B cell (primary cell): Measurements from ENCODE around the gene RALGAPB. TPM values are rescaled to one million over a fixed set of nuclear protein-coding genes. Genes with fewer than 3 reads are reported as not detected.

ENCODE experiments used
- ATAC-seq: fragments of 200-7000 bp; cut with Tn5 transposase; one replicate; pipeline ENCODE4 v1.10.0; 2021; ENCODE audit warnings: low read depth, mild to moderate bottlenecking, moderate number of reproducible peaks, moderate library complexity
- CTCF ChIA-PET: fragments of 350-600 bp; sonication (Branson Sonifier 250); formaldehyde crosslinking; loops from one replicate; lab custom pipeline; 2021; ENCODE audit warnings: antibody characterized with exemption, inconsistent platforms; lab: Charles Lee
- POLR2A ChIA-PET: fragments of 350-600 bp; sonication (Branson Sonifier 250); formaldehyde crosslinking; loops from one replicate; lab custom pipeline; 2021; ENCODE audit warnings: antibody characterized with exemption; lab: Charles Lee
- DNase-seq: peaks from one replicate; pipeline ENCODE4 v3.0.0; 2013
- H2AFZ ChIP-seq: 2 replicates; pipeline ENCODE4 v1.6.1; 2012; ENCODE audit warnings: mild to moderate bottlenecking, low read depth, low read length; ENCODE audit not compliant: insufficient read depth, poor library complexity, severe bottlenecking
- H3K27ac ChIP-seq, 2 donors: 1 replicate in 1 of 2; 2 replicates in 1 of 2; pipeline ENCODE4 v1.5.1; 2012 to 2013; ENCODE audit warnings: low read length in 2 of 2, mild to moderate bottlenecking in 2 of 2, moderate library complexity in 1 of 2
- H3K27me3 ChIP-seq, 4 experiments: fragments of 200-600 bp in 1 of 4; sonication (generic) in 1 of 4; replicated peaks in 1 of 4; 1 replicate in 2 of 4; 2 replicates in 2 of 4; pipeline versions ENCODE4 v1.6.1 to v1.7.0; 2013 to 2016; ENCODE audit warnings: low read length in 3 of 4, mild to moderate bottlenecking in 2 of 4, mixed read lengths in 1 of 4, moderate library complexity in 1 of 4; ENCODE audit not compliant: insufficient read depth in 4 of 4, control insufficient read depth in 3 of 4; ENCODE audit errors: control extremely low read depth in 1 of 4
- H3K36me3 ChIP-seq, 2 experiments: replicated peaks in 1 of 2; 1 replicate in 1 of 2; 2 replicates in 1 of 2; pipeline versions ENCODE4 v1.6.1 to v1.7.1; 2013; ENCODE audit warnings: low read length in 1 of 2; ENCODE audit not compliant: insufficient read depth in 2 of 2, control insufficient read depth in 1 of 2; ENCODE audit errors: control extremely low read depth in 1 of 2, extremely low read depth in 1 of 2
- H3K4me1 ChIP-seq, 2 donors: fragments of 200-600 bp in 1 of 2; sonication (generic) in 1 of 2; 1 replicate in 1 of 2; 2 replicates in 1 of 2; pipeline versions ENCODE4 v1.5.1 to v1.6.1; 2013 to 2017; ENCODE audit warnings: low read length in 2 of 2; ENCODE audit not compliant: control insufficient read depth in 2 of 2, insufficient read depth in 2 of 2
- H3K4me2 ChIP-seq: replicated peaks from 2 replicates; pipeline ENCODE3; 2012; ENCODE audit warnings: mild to moderate bottlenecking, low read depth, low read length; ENCODE audit not compliant: poor library complexity, severe bottlenecking
- H3K4me3 ChIP-seq, 5 experiments: fragments of 200-600 bp in 1 of 5; sonication (generic) in 1 of 5; 1 replicate in 3 of 5; 2 replicates in 2 of 5; pipeline versions ENCODE4 v1.5.1 to v1.7.0; 2011 to 2016; ENCODE audit warnings: low read length in 4 of 5, mild to moderate bottlenecking in 4 of 5, low read depth in 2 of 5, control low read depth in 1 of 5, moderate library complexity in 1 of 5; ENCODE audit not compliant: insufficient read depth in 1 of 5; ENCODE audit errors: control extremely low read depth in 1 of 5, extremely low read depth in 1 of 5
- H3K79me2 ChIP-seq: fragments of 200-600 bp; sonication (generic); one replicate; pipeline ENCODE4 v1.6.0; 2016; ENCODE audit warnings: low read length; ENCODE audit not compliant: control insufficient read depth, insufficient read depth
- H3K9ac ChIP-seq: fragments of 200-600 bp; sonication (generic); 2 replicates; pipeline ENCODE4 v1.6.1; 2017; ENCODE audit warnings: mild to moderate bottlenecking, low read length, moderate library complexity
- H3K9me3 ChIP-seq, 3 donors: one replicate each; pipeline versions ENCODE4 v1.6.1 to v1.7.1; 2013; ENCODE audit warnings: low read length in 2 of 3; ENCODE audit not compliant: control insufficient read depth in 2 of 3, insufficient read depth in 1 of 3; ENCODE audit errors: control extremely low read depth in 1 of 3
- H4K20me1 ChIP-seq: 2 replicates; pipeline ENCODE4 v1.6.0; 2012; ENCODE audit warnings: mild to moderate bottlenecking, low read length; ENCODE audit not compliant: insufficient read depth, control insufficient read depth, poor library complexity, severe bottlenecking
- H3K27ac Mint-ChIP-seq: one replicate; pipeline ENCODE4 v1.8.0; 2021; ENCODE audit warnings: mixed read lengths
- H3K27me3 Mint-ChIP-seq: one replicate; pipeline ENCODE4 v1.8.0; 2021; ENCODE audit warnings: mixed read lengths
- H3K4me1 Mint-ChIP-seq: one replicate; pipeline ENCODE4 v1.8.0; 2021; ENCODE audit warnings: mixed read lengths
- H3K4me3 Mint-ChIP-seq: one replicate; pipeline ENCODE4 v1.8.0; 2021; ENCODE audit warnings: mixed read lengths
- H3K9me3 Mint-ChIP-seq: one replicate; pipeline ENCODE4 v1.8.0; 2022; ENCODE audit warnings: mixed read lengths; ENCODE audit not compliant: insufficient read depth
- CTCF ChIP-seq: fragments of 200-600 bp; IDR thresholded peaks from one replicate; pipeline ENCODE4 v1.8.0; 2022; ENCODE audit warnings: antibody characterized with exemption, mild to moderate bottlenecking
- EZH2 ChIP-seq: IDR thresholded peaks from 2 replicates; pipeline ENCODE4 v1.6.1; 2012; ENCODE audit warnings: borderline replicate concordance, low read depth, mild to moderate bottlenecking, moderate library complexity, low read length; ENCODE audit not compliant: insufficient read depth, poor library complexity, severe bottlenecking
- WGBS: methylation state at CpG from one replicate; pipeline ENCODE4 v1.1.5; 2013; ENCODE audit warnings: missing lambda C conversion rate; ENCODE audit not compliant: insufficient coverage; 5-methylcytosine and 5-hydroxymethylcytosine counted together
- intact Hi-C: fragments of 100-400 bp; cut with micrococcal nuclease; formaldehyde crosslinking; loops from one replicate; pipeline ENCODE4 v1.10.0; 2022
- polyA plus RNA-seq: library from polyadenylated mRNA; depleted of rRNA; stranded (reverse); fragments of >200 nt; gene quantifications from 2 replicates; pipeline ENCODE4 v1.2.3, GENCODE V29; 2012
- total RNA-seq, 2 donors: library from RNA; stranded (reverse); fragments of 120-200 nt in 1 of 2; gene quantifications; 1 replicate in 1 of 2; 2 replicates in 1 of 2; pipeline versions ENCODE4 v1.2.3 to v1.2.4, GENCODE V29; 2013 to 2022

Gene RALGAPB
- total and polyA plus RNA-seq, 2 donors (not counting 1 experiment from before 2014, with no cell fraction given): 15.0 to 58.3 TPM

GRCh38 chr20:38515631-38516030, 43.0 kb downstream of the RALGAPB start:
- Mint-ChIP-seq H3K27me3 (no peaks in the 10 kb centered on the region), H3K27ac (no peak overlapping the region), H3K9me3 (no peaks in the 10 kb centered on the region), H3K4me3 (no peak overlapping the region), H3K4me1 (no peaks in the 10 kb centered on the region)
- TF ChIP-seq EZH2: no peak
- no peak for TF ChIP-seq CTCF
- Histone ChIP-seq H3K27me3 (no peaks in the 10 kb centered on the region), H3K4me1 (no peaks in the 10 kb centered on the region), H2AFZ (no peak overlapping the region), H3K9me3 (no peaks in the 10 kb centered on the region), H4K20me1 (peaks cover 4% of the 10 kb centered on the region), H3K27ac (no peak overlapping the region), H3K4me2 (no peak overlapping the region), H3K4me3 (no peak overlapping the region), H3K9ac (no peak overlapping the region), H3K36me3 (peaks cover 3 to 58% of the 10 kb centered on the region in 2 experiments), H3K79me2 (no peaks in the 10 kb centered on the region)
- ChIA-PET POLR2A (no interaction called here), CTCF (no interaction called here)
- DNase-seq: no peak
- WGBS: no CpG with 5 or more reads among the region's 2 CpGs
- intact Hi-C loops: no loop called here
- no peak for ATAC-seq

GRCh38 chr20:38519426-38519825, 46.8 kb downstream of the RALGAPB start:
- peaks cover 17 to 66% of the 10 kb centered on the region in 2 experiments for H3K36me3 ChIP-seq

More at GRCh38 chr20:38519426-38519825, 46.8 kb downstream of the RALGAPB start:
- Mint-ChIP-seq H3K27me3 (no peaks in the 10 kb centered on the region), H3K9me3 (no peaks in the 10 kb centered on the region), H3K4me3 (no peak overlapping the region), H3K27ac (no peak overlapping the region), H3K4me1 (no peaks in the 10 kb centered on the region)
- ChIA-PET POLR2A (no interaction called here), CTCF (interaction anchor here (0.8 to 1.3 kb wide), 2 partner anchors 15 to 32 kb away, joined by 3 to 4 read pairs; no protein-coding TSS in a partner anchor)
- no peak for TF ChIP-seq EZH2
- no peak for TF ChIP-seq CTCF
- Histone ChIP-seq H3K27me3 (no peaks in the 10 kb centered on the region), H3K4me3 (no peak overlapping the region), H3K79me2 (no peaks in the 10 kb centered on the region), H3K4me2 (no peak overlapping the region), H3K9ac (no peak overlapping the region), H2AFZ (no peak overlapping the region), H3K9me3 (no peaks in the 10 kb centered on the region), H3K4me1 (no peaks in the 10 kb centered on the region), H4K20me1 (no peaks in the 10 kb centered on the region), H3K27ac (no peak overlapping the region)
- ATAC-seq (no peak), DNase-seq (no peak)
- intact Hi-C loops: no loop called here
- WGBS: no CpG with 5 or more reads among the region's 1 CpG
